Gastrocnemius medialis (tissue), 4 donors: ENCODE measurements around the gene PEX26. TPM values are rescaled to one million over a fixed set of nuclear protein-coding genes. Genes with fewer than 3 reads are reported as not detected.
A peak's percentile ranks its signal among the peaks of the same experiment; 100 is the strongest.
"Not testable (repeated sequence)": the region's sequence is repeated elsewhere in the genome, so short reads cannot be mapped to it uniquely, and the experiment has no call there.

Experiments used
- ATAC-seq, 2 donors: fragments of 150-250 bp; one replicate each; pipeline ENCODE4 v1.9.1; 2016
- DNase-seq, 2 donors: peaks; one replicate each; pipeline ENCODE4 v3.0.0-alpha.2; 2019
- H3K27ac ChIP-seq, 4 donors: fragments of 200-600 bp; sonication (generic); 1 replicate in 1 of 4; 2 replicates in 3 of 4; pipeline ENCODE4 v1.5.1; 2016 to 2018; ENCODE audit warnings: mild to moderate bottlenecking in 2 of 4, moderate library complexity in 1 of 4
- H3K27me3 ChIP-seq, 3 donors: fragments of 200-600 bp; sonication (generic) in 2 of 3; 1 replicate in 1 of 3; 2 replicates in 2 of 3; pipeline versions ENCODE4 v1.5.1 to v1.6.0; 2016 to 2019; ENCODE audit warnings: mild to moderate bottlenecking in 1 of 3, moderate library complexity in 1 of 3
- H3K36me3 ChIP-seq, 2 donors: fragments of 200-600 bp; sonication (generic) in 1 of 2; one replicate each; pipeline ENCODE4 v1.5.1; 2017 to 2018
- H3K4me1 ChIP-seq, 2 donors: fragments of 200-600 bp; sonication (generic) in 1 of 2; one replicate each; pipeline ENCODE4 v1.5.1; 2016 to 2017; ENCODE audit warnings: mild to moderate bottlenecking in 2 of 2
- H3K4me3 ChIP-seq, 4 donors: fragments of 200-600 bp; sonication (generic) in 3 of 4; 1 replicate in 1 of 4; 2 replicates in 3 of 4; pipeline ENCODE4 v1.5.1; 2016 to 2019; ENCODE audit warnings: mild to moderate bottlenecking in 2 of 4
- H3K9me3 ChIP-seq, 3 donors: fragments of 200-600 bp; sonication (generic) in 2 of 3; 1 replicate in 1 of 3; 2 replicates in 2 of 3; pipeline ENCODE4 v1.5.1; 2016 to 2019
- POLR2A ChIP-seq, 2 donors: fragments of 450-650 bp; IDR thresholded peaks; one replicate each; pipeline ENCODE4 v1.6.1; 2017; ENCODE audit warnings: antibody characterized with exemption in 2 of 2, mild to moderate bottlenecking in 2 of 2, moderate library complexity in 2 of 2
- in situ Hi-C, 4 donors: fragments of 200-750 bp; cut with MboI; loops; one replicate each; pipeline versions ENCODE4 v1.15.0 to v1.8.0; 2017; ENCODE audit warnings: low sequenced_read_pairs in 4 of 4
- intact Hi-C: fragments of 100-400 bp; cut with DNase I; formaldehyde crosslinking; loops from one replicate; pipeline ENCODE4 v1.15.1; 2023; ENCODE audit warnings: low total_unique reads
- total RNA-seq, 4 donors: library from RNA; depleted of rRNA; stranded (reverse); fragments of >200 nt; gene quantifications; one replicate each; pipeline versions ENCODE4 v1.1.0 to v1.2.3, GENCODE V29; 2016
- TF ChIP-seq, protein P1 (sequence below), 5 experiments: fragments of 450-650 bp in 3 of 5; fragments of 200-600 bp in 2 of 5; sonication (generic) in 2 of 5; IDR thresholded peaks in 4 of 5; conservative IDR thresholded peaks in 1 of 5; 1 replicate in 4 of 5; 2 replicates in 1 of 5; pipeline ENCODE4 v1.5.1; 2016 to 2019; ENCODE audit warnings: antibody characterized with exemption in 5 of 5, mild to moderate bottlenecking in 3 of 5, moderate library complexity in 3 of 5

The PEX26 gene
- total RNA-seq, 4 donors from 2014 or later, result 16.4 to 24.7 (median 16.8) TPM

GRCh38 chr22:18032455-18033101 lies 45.2 kb upstream of the PEX26 start:
- DNase-seq (no peak), ATAC-seq (no peak)
- Histone ChIP-seq H3K9me3 (no peaks in the 10 kb centered on the region), H3K4me1 (peaks cover 56 to 63% of the 10 kb centered on the region in 2 donors), H3K4me3 (no peak overlapping the region), H3K27ac (peak overlapping the region; percentile 83 to 94 (median 90)), H3K36me3 (no peaks in the 10 kb centered on the region), H3K27me3 (no peaks in the 10 kb centered on the region)
- TF ChIP-seq POLR2A (IDR thresholded peaks at IDR 0.05), result no peak
- TF ChIP-seq, protein P1, sequence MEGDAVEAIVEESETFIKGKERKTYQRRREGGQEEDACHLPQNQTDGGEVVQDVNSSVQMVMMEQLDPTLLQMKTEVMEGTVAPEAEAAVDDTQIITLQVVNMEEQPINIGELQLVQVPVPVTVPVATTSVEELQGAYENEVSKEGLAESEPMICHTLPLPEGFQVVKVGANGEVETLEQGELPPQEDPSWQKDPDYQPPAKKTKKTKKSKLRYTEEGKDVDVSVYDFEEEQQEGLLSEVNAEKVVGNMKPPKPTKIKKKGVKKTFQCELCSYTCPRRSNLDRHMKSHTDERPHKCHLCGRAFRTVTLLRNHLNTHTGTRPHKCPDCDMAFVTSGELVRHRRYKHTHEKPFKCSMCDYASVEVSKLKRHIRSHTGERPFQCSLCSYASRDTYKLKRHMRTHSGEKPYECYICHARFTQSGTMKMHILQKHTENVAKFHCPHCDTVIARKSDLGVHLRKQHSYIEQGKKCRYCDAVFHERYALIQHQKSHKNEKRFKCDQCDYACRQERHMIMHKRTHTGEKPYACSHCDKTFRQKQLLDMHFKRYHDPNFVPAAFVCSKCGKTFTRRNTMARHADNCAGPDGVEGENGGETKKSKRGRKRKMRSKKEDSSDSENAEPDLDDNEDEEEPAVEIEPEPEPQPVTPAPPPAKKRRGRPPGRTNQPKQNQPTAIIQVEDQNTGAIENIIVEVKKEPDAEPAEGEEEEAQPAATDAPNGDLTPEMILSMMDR (IDR thresholded peaks at IDR 0.05 in 4 of 5, conservative IDR thresholded peaks at IDR 0.05 in 1 of 5), result no peak
- intact Hi-C loops (no loop called here), in situ Hi-C loops (no loop called here)

DNA sequence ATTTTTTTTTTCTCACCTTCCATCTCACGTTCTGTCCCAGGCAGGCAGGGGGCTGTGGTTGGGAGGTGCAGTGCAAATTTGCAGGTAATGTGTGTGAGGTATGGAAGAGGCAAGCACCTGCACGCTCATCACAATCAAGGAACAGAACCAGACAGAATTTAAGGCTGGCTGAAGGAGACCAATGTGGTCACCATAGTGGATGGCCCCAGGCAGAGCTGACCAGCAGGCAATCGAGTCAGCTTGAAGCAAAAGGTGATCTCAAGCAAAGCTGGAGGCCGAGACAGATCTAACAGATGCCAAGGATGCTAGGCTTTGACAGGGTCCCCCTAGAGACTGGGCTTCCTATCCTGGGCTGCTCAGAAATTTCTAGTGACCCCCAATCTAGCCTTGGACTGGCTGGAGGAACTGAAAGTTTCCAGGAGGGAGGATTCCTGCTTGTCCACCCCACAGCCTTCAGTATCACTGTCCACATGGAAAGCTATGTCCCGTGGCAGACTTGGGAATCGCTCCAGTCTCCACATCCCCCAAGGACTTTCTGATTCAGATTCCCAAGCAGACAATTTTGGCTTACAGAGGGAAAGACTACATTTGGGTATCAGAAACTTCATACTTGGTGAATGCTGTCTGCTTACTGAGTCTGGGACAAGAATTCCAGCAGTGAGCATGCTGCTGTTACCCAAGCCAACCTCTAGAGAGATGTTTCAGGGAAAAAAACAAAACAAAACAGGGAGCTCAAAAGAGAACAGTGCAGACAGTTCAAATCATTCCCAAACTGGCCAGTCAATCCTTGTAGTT lies 44.4 kb upstream of the PEX26 start:
- TF ChIP-seq, protein P1 (IDR thresholded peaks at IDR 0.05 in 4 of 5, conservative IDR thresholded peaks at IDR 0.05 in 1 of 5), result no peak
- TF ChIP-seq POLR2A (IDR thresholded peaks at IDR 0.05), result no peak
- no peaks in the 10 kb centered on the region for H3K27me3 ChIP-seq
- intact Hi-C loops, result no loop called here
- H3K4me1 ChIP-seq, result peaks cover 52 to 57% of the 10 kb centered on the region in 2 donors
- ATAC-seq (no peak), DNase-seq (no peak)
- in situ Hi-C loops, result no loop called here
- H3K4me3 ChIP-seq, result no peak overlapping the region
- no peaks in the 10 kb centered on the region for H3K36me3 ChIP-seq
- H3K27ac ChIP-seq, result peak overlapping the region; percentile 83 to 94 (median 90)
- H3K9me3 ChIP-seq, result no peaks in the 10 kb centered on the region

- peaks cover 47 to 51% of the 10 kb centered on the region in 2 donors for H3K4me1 ChIP-seq
- peak overlapping the region; percentile 83 to 94 (median 90) for H3K27ac ChIP-seq
- in situ Hi-C loops (no loop called here), intact Hi-C loops (loop anchor here (2.0 kb wide), 1 partner anchor 23 kb away; no protein-coding TSS in a partner anchor)
- DNase-seq (no peak), ATAC-seq (no peak)
- H3K4me3 ChIP-seq, result no peak overlapping the region
- H3K36me3 ChIP-seq, result no peaks in the 10 kb centered on the region
- no peaks in the 10 kb centered on the region for H3K27me3 ChIP-seq
- no peaks in the 10 kb centered on the region for H3K9me3 ChIP-seq
- no peak for TF ChIP-seq POLR2A (IDR thresholded peaks at IDR 0.05)
- TF ChIP-seq, protein P1 (IDR thresholded peaks at IDR 0.05 in 4 of 5, conservative IDR thresholded peaks at IDR 0.05 in 1 of 5), result no peak
Observed at GRCh38 chr22:18034076-18034475, 43.7 kb upstream of the PEX26 start.

- Histone ChIP-seq H3K27me3 (no peaks in the 10 kb centered on the region), H3K9me3 (no peaks in the 10 kb centered on the region), H3K36me3 (no peaks in the 10 kb centered on the region), H3K27ac (peak overlapping the region; percentile 83 to 94 (median 88)), H3K4me1 (peaks cover 40 to 41% of the 10 kb centered on the region in 2 donors), H3K4me3 (no peak overlapping the region)
- DNase-seq (peak; percentile 88 to 98), ATAC-seq (peak; percentile 78 to 91)
- TF ChIP-seq, protein P1 (IDR thresholded peaks at IDR 0.05 in 4 of 5, conservative IDR thresholded peaks at IDR 0.05 in 1 of 5), result no peak
- peak in 1 of 2 donors; percentile 38 for TF ChIP-seq POLR2A (IDR thresholded peaks at IDR 0.05)
- intact Hi-C loops, result loop anchor here (2.0 kb wide), 1 partner anchor 21 kb away; no protein-coding TSS in a partner anchor
- in situ Hi-C loops, result no loop called here
Observed at GRCh38 chr22:18035751-18036150, 42.0 kb upstream of the PEX26 start.

- ATAC-seq, H3K36me3 ChIP-seq, H3K4me3 ChIP-seq, H3K9me3 ChIP-seq, intact Hi-C loops, H3K27ac ChIP-seq, H3K27me3 ChIP-seq, DNase-seq, in situ Hi-C loops: not testable (repeated sequence)
- H3K4me1 ChIP-seq, result peaks cover 34 to 37% of the 10 kb centered on the region in 2 donors
Observed at GRCh38 chr22:18040898-18041297, 36.9 kb upstream of the PEX26 start.
